ENCODE data around the gene MYLK4.

MYLK4 gene

DNA sequence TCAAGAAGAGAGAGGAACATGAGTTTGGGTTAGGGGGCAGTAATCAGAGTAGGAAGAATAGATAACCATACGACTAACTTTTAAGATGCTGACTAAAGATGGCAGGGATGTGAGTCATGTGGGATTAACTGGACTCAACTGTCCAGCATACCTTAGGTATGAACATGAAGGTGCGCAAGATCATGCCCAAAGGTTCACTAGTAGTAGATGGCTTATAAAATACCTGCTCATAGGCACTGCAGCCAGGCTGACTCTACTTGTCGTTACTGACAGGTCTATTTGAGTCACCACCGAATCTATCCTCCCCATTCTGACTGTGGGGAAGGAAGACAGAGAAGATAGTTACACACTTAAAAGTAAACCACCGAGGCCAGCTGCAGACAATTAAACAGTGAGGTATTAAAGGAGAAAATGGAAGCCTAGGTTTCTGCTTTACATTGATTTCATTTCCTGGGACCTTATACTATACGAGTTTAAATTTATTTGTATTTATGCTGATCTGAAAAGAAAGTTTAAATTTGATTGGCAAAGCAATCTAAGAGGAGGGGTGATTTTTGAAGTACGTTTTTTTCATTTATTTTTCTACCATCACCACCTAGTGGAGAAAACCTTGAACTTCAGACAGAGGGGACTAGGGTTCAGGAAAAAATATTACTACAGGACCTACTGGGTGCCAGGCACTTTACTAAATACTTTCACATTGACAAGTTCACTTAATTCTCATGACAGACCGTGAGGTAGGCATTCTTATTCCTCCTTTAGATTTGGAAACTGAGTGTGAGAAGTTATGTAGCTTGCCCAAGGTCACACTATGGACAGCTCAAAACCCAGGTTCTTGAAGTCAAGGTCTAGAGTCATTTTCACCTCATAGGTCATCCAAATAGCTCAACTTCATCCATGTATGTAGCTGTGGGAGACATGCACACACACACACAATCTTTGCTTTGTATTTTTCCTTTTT lies 10.4 kb upstream of the MYLK4 start:
- TF ChIP-seq, protein P1, sequence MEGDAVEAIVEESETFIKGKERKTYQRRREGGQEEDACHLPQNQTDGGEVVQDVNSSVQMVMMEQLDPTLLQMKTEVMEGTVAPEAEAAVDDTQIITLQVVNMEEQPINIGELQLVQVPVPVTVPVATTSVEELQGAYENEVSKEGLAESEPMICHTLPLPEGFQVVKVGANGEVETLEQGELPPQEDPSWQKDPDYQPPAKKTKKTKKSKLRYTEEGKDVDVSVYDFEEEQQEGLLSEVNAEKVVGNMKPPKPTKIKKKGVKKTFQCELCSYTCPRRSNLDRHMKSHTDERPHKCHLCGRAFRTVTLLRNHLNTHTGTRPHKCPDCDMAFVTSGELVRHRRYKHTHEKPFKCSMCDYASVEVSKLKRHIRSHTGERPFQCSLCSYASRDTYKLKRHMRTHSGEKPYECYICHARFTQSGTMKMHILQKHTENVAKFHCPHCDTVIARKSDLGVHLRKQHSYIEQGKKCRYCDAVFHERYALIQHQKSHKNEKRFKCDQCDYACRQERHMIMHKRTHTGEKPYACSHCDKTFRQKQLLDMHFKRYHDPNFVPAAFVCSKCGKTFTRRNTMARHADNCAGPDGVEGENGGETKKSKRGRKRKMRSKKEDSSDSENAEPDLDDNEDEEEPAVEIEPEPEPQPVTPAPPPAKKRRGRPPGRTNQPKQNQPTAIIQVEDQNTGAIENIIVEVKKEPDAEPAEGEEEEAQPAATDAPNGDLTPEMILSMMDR (IDR thresholded peaks at IDR 0.05): peak in 1 of 2 experiments; percentile 17
- Histone ChIP-seq H3K27ac (no peak overlapping the region), H3K4me1 (peaks cover 0 to 29% (median 5%) of the 10 kb centered on the region in 4 donors), H3K9me3 (no peaks in the 10 kb centered on the region), H3K36me3 (no peaks in the 10 kb centered on the region), H3K27me3 (no peaks in the 10 kb centered on the region), H3K4me3 (no peak overlapping the region)
- DNase-seq: no peak
- intact Hi-C loops (cut with DNase I; ENCODE audit: low total_unique reads): no loop called here

DNA sequence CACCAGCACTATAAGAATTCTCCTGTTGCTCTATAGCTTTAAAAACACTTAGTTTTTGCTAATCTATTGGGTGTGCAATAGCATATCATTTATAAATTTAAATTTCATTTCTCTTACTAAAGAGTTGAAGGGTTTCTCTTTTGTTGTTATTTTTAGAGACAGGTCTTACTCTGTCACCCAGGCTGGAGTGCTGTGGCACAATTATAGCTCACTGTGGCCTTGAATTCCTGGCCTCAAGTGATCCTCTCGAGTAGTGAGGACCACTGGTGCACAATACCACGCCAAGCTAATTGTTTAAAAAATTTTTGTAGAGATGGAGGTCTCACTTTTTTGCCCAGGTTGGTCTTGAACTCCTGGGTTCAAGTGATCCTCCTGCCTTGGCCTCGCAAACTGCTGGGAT lies 8.3 kb upstream of the MYLK4 start:
- H3K4me1 ChIP-seq: peaks cover 0 to 34% (median 4%) of the 10 kb centered on the region in 4 donors
- H3K27me3 ChIP-seq: no peaks in the 10 kb centered on the region
- no peak overlapping the region for H3K4me3 ChIP-seq
- H3K9me3 ChIP-seq: no peaks in the 10 kb centered on the region
- intact Hi-C loops (cut with DNase I; ENCODE audit: low total_unique reads): no loop called here
- H3K36me3 ChIP-seq: no peaks in the 10 kb centered on the region
- TF ChIP-seq, protein P1 (IDR thresholded peaks at IDR 0.05): no peak
- H3K27ac ChIP-seq: no peak overlapping the region
- no peak for DNase-seq

DNA sequence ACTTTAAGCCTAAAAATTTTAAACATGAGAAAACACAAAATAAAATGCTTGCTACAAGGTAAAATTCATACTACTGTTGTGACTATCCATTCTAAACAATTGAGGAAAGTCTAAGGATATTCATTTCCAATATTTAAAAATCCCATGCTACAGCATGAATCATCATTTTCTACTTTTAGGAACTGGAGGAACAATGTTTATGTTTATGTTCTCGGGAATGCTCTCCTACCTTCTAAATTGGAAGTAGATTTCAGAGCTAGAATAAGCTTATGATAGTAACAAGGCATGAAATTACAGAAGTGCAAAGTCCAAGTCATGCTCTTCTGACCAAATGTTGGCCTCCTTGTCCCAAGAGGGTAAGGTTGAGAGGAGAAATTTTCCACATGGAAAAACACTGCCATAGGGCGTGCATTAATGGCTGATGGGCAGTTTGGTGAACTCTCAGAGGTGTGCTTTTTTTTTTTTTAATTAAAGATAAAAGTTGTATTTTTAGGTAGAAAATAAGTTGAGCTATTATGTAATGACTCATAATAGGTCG lies 6.0 kb upstream of the MYLK4 start:
- TF ChIP-seq, protein P1 (IDR thresholded peaks at IDR 0.05): no peak
- no peak for DNase-seq
- intact Hi-C loops (cut with DNase I; ENCODE audit: low total_unique reads): no loop called here
- no peak overlapping the region for H3K4me3 ChIP-seq
- H3K27me3 ChIP-seq: no peaks in the 10 kb centered on the region
- H3K27ac ChIP-seq: peak overlapping the region in 1 of 2 donors; percentile 36
- no peaks in the 10 kb centered on the region for H3K9me3 ChIP-seq
- H3K4me1 ChIP-seq: peaks cover 0 to 31% (median 4%) of the 10 kb centered on the region in 4 donors
- H3K36me3 ChIP-seq: no peaks in the 10 kb centered on the region

DNA sequence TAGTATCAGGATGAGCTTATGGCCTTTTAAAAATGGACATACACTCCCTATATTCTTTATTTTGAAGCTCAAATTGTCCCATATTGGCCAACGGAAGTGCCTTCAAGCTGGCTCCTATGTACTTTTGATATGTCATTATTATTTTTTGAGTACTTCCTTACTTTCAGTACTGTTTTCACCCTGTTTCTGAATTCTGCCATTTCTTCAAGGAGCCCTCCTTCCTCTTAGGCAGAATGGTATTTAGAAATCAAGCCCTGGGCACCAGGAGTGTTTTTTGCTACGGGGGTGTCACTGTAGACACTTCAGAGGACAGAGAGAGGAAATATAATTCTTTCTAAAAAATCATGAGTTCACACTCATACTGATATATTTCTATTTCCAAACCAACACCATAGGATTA lies 5.5 kb upstream of the MYLK4 start:
- Histone ChIP-seq H3K36me3 (no peaks in the 10 kb centered on the region), H3K9me3 (no peaks in the 10 kb centered on the region), H3K27ac (peak overlapping the region in 1 of 2 donors; percentile 36), H3K4me1 (peaks cover 0 to 31% (median 4%) of the 10 kb centered on the region in 4 donors), H3K27me3 (no peaks in the 10 kb centered on the region), H3K4me3 (no peak overlapping the region)
- intact Hi-C loops (cut with DNase I; ENCODE audit: low total_unique reads): no loop called here
- TF ChIP-seq, protein P1 (IDR thresholded peaks at IDR 0.05): no peak
- DNase-seq: no peak

DNA sequence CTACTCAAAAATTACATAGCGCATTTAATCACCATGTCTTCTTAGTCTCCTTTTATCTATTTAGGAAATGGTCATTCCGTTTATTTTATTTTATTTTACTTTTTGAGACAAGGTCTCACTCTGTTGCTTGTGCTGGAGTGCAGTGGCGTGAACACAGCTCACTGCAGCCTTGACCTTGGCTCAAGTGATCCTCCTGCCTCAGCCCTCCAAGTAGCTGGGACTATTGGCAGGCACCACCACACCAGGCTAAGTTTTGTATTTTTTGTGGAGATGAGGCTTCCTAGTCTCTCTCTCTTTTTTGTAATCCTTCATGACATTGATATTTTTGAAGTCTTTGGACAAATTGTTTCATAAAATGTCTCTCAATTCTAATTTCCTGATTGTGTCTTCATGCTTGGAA lies 4.7 kb upstream of the MYLK4 start:
- Histone ChIP-seq H3K36me3 (no peaks in the 10 kb centered on the region), H3K27ac (no peak overlapping the region), H3K9me3 (no peaks in the 10 kb centered on the region), H3K4me1 (peaks cover 0 to 31% (median 4%) of the 10 kb centered on the region in 4 donors), H3K4me3 (no peak overlapping the region), H3K27me3 (no peaks in the 10 kb centered on the region)
- TF ChIP-seq, protein P1 (IDR thresholded peaks at IDR 0.05): no peak
- DNase-seq: no peak
- intact Hi-C loops (cut with DNase I; ENCODE audit: low total_unique reads): no loop called here
